ENCODE data around the gene FAM174C.

Gene FAM174C

DNA sequence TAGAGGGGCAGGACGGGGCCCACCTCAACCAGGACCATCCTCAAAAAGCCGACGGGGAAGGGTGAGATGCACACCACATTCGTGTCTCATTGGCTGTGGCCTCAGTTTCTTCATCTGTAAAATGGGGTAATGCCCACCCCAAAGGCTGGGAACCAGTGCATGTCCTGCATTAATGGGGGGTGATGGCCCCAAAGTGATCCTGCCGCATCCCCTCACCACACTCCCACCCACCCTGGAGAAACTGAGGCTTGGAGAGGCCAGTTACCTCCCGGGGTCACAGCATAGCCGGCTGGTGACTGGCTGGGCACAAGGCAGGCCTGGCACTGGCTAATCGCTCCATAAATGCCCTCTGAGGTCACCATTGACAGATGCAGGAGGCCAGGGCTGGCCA lies 27.6 kb upstream of the FAM174C start:
- ChIA-PET CTCF (interaction anchor here (4.7 kb wide), 1 partner anchor 19 kb away, joined by 149 read pairs; the partner anchor contains the start of gene CIRBP), POLR2A (interaction anchor here (10.1 kb wide), 1 partner anchor 19 kb away, joined by 375 read pairs; the partner anchor contains the start of gene CIRBP)
- no peak for DNase-seq (ENCODE audit: extremely low spot score)
- TF ChIP-seq CTBP1 (IDR thresholded peaks at IDR 0.05; ENCODE audit: borderline replicate concordance) = no peak
- no peak for TF ChIP-seq LEF1 (IDR thresholded peaks at IDR 0.05; ENCODE audit: borderline replicate concordance)
- TF ChIP-seq SUZ12 (IDR thresholded peaks at IDR 0.05) = no peak
- no peak for TF ChIP-seq FOXM1 (IDR thresholded peaks at IDR 0.05; ENCODE audit: borderline replicate concordance)
- no peak for TF ChIP-seq BHLHE40 (IDR thresholded peaks at IDR 0.05; ENCODE audit: borderline replicate concordance)
- TF ChIP-seq, protein P1, sequence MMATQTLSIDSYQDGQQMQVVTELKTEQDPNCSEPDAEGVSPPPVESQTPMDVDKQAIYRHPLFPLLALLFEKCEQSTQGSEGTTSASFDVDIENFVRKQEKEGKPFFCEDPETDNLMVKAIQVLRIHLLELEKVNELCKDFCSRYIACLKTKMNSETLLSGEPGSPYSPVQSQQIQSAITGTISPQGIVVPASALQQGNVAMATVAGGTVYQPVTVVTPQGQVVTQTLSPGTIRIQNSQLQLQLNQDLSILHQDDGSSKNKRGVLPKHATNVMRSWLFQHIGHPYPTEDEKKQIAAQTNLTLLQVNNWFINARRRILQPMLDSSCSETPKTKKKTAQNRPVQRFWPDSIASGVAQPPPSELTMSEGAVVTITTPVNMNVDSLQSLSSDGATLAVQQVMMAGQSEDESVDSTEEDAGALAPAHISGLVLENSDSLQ (IDR thresholded peaks at IDR 0.05) = no peak
- TF ChIP-seq ELF4 (IDR thresholded peaks at IDR 0.05) = no peak
- no peak for TF ChIP-seq L3MBTL2 (conservative IDR thresholded peaks at IDR 0.05)
- no peak for TF ChIP-seq ZNF384 (IDR thresholded peaks at IDR 0.05)
- no peak for TF ChIP-seq FOXA1 (IDR thresholded peaks at IDR 0.05)
- no peak for TF ChIP-seq NFRKB (IDR thresholded peaks at IDR 0.05)
- TF ChIP-seq HDGF (IDR thresholded peaks at IDR 0.05; ENCODE audit: borderline replicate concordance) = no peak

DNA sequence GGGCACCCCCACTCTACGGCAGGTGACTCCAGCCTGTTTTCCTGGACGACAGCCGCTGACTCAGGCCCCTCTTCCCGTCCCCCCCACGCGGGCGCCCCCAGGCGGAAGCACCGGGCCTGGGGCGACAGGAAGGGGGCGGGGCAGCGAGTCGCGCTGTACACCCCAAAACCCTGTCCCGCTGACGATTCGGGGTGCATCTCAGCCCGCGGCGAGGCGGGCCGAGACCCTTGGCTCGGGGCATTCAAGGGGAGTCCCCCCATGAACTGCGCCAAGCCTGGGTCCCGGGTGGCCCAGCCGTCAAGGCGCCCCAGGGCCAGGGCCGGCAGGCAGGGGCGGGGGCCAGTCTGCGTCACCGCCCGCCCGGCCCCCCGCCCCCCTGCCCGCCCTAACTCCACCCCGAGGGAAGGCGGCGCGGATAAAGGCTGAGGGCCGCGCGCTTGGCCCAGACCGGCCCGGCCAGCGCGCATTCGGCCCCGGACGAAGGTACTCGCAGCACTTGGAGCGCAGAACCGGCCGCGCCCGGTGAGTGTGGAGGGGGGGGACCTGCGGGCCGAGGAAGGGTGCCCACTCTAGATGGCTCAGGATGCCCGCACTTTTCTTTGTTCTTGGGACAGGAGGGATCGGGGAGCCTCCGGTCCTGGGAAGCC lies 27.1 kb upstream of the FAM174C start, which contains the start of gene MIDN:
TSS of gene MIDN (plus strand) at position 445 of the 647 bp plus-strand sequence. CDS start 1,714 bp downstream, outside the sequence.
- TF ChIP-seq SUZ12 (IDR thresholded peaks at IDR 0.05) = no peak
- TF ChIP-seq SP1 (IDR thresholded peaks at IDR 0.05) = no peak
- TF ChIP-seq TARDBP (IDR thresholded peaks at IDR 0.05) = no peak
- no peak for TF ChIP-seq FOXA1 (IDR thresholded peaks at IDR 0.05)
- no peak for TF ChIP-seq FOXK2 (IDR thresholded peaks at IDR 0.05)
- TF ChIP-seq L3MBTL2 (conservative IDR thresholded peaks at IDR 0.05) = no peak
- no peak for TF ChIP-seq ARNT (IDR thresholded peaks at IDR 0.05)
- TF ChIP-seq FOXM1 (IDR thresholded peaks at IDR 0.05; ENCODE audit: borderline replicate concordance) = no peak
- no peak for TF ChIP-seq LEF1 (IDR thresholded peaks at IDR 0.05; ENCODE audit: borderline replicate concordance)
- no peak for TF ChIP-seq ELF4 (IDR thresholded peaks at IDR 0.05)
- no peak for TF ChIP-seq BHLHE40 (IDR thresholded peaks at IDR 0.05; ENCODE audit: borderline replicate concordance)
- no peak for TF ChIP-seq NFRKB (IDR thresholded peaks at IDR 0.05)
- no peak for TF ChIP-seq ZNF384 (IDR thresholded peaks at IDR 0.05)
- TF ChIP-seq HDGF (IDR thresholded peaks at IDR 0.05; ENCODE audit: borderline replicate concordance) = no peak
- ChIA-PET POLR2A (interaction anchor here (0.6 to 1.0 kb wide), 3 partner anchors 15 to 21 kb away, joined by 3 to 23 read pairs (median 3); partner anchors contain the start of gene CIRBP), CTCF (interaction anchor here (1.0 kb wide), 1 partner anchor 18 kb away, joined by 5 read pairs; no protein-coding TSS in a partner anchor)
- peak; percentile 49 for DNase-seq (ENCODE audit: extremely low spot score)

DNA sequence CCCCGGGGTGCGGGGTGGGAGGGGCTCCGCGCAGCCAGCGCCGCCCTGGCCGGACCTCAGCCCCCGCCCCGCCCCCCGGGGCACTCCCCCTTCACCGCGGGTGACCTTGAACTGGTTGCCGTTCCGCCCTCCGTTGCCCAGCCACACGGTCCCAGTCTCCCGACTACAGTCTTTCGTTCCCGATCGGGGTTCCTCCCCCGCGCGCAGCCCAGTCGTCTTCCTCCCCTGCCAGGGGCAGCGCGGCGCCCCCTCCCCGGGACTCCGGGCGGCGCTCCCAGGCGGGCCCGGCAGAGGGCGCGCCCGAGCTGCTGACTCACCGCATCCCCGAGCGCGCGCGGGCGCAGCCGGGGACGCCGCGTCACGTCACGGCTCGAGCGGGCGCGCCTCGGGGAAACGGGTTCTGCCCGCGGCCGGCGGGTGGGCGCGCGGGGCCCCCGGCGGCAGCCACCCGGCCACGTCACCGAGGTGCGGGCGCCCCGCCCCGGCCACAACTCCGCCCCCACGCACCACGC lies 26.5 kb upstream of the FAM174C start:
- TF ChIP-seq FOXM1 (IDR thresholded peaks at IDR 0.05; ENCODE audit: borderline replicate concordance) (peak; percentile 68), CTBP1 (IDR thresholded peaks at IDR 0.05; ENCODE audit: borderline replicate concordance) (no peak)
- POLR2A ChIA-PET = interaction anchor here (0.6 to 1.0 kb wide), 3 partner anchors 15 to 20 kb away, joined by 3 to 23 read pairs (median 3); partner anchors contain the start of gene CIRBP
- CTCF ChIA-PET = interaction anchor here (1.0 kb wide), 1 partner anchor 18 kb away, joined by 5 read pairs; no protein-coding TSS in a partner anchor
- DNase-seq (ENCODE audit: extremely low spot score) = peak; percentile 65

DNA sequence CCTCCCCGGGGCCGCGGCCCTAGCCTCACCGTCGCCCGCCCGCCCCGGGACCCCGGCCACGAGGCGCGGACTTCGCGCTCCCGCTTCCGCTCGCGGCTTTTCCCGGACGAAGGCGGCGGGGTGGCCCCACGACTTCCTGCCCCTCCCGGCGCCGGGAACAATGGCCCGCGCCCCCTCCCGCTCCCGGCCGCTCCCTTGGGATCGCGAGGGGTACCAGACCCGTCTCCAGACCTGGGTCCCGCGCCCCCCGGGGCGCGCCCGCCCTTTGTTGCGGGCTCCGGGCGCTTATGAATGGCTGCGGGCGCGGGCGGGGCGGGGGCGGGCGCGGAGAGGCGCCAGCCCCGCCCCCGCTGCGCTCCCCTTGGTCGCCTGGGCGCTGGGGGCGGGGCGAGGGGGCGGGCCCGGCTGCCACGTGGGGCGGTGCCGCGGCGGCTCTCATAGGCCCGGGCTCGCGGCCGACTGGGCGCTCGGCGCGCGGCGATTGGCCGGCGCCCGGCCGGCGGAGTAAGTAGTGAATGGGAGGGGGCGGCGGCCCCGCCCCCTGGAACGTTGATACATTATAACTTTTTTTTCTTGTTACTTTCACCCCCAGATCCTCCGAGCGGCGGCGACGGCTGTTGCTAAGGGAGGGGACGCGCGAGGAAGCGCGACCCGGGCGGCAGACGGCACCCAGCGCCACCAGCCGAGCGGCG lies 25.9 kb upstream of the FAM174C start:
- POLR2A ChIA-PET = interaction anchor here (1.0 kb wide), 2 partner anchors 16 to 20 kb away, joined by 3 to 23 read pairs (median 12); partner anchors contain the start of gene CIRBP
- DNase-seq (ENCODE audit: extremely low spot score) = peak; percentile 88
- TF ChIP-seq HDGF (IDR thresholded peaks at IDR 0.05; ENCODE audit: borderline replicate concordance) (no peak), L3MBTL2 (conservative IDR thresholded peaks at IDR 0.05) (peak; percentile 75)
- CTCF ChIA-PET = interaction anchor here (1.0 kb wide), 1 partner anchor 17 kb away, joined by 5 read pairs; no protein-coding TSS in a partner anchor

DNA sequence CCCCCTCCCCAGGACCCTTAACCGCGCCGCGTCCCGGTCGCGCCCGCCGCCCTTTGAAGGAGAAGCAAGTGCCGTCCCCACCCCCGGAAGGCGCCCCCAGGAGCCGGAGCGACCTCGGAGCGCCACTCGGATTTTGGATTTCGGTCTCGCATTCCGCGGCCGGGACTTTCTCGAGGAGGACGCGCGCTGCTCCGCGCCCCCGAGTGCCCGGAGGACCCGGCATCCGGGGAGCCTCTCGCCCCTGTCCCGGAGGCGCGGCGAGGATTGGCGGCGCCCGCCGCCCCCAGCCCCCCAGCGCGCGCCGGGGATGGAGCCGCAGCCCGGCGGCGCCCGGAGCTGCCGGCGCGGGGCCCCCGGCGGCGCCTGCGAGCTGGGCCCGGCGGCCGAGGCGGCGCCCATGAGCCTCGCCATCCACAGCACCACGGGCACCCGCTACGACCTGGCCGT lies 25.3 kb upstream of the FAM174C start:
- DNase-seq (ENCODE audit: extremely low spot score) = no peak
- ChIA-PET POLR2A (interaction anchor here (1.0 kb wide), 2 partner anchors 16 to 19 kb away, joined by 3 to 12 read pairs; partner anchors contain the start of gene CIRBP), CTCF (no interaction called here)
- TF ChIP-seq ZNF384 (IDR thresholded peaks at IDR 0.05) (no peak), SP1 (IDR thresholded peaks at IDR 0.05) (no peak), L3MBTL2 (conservative IDR thresholded peaks at IDR 0.05) (no peak), CTBP1 (IDR thresholded peaks at IDR 0.05; ENCODE audit: borderline replicate concordance) (no peak), TARDBP (IDR thresholded peaks at IDR 0.05) (no peak), FOXA1 (IDR thresholded peaks at IDR 0.05) (no peak), NFRKB (IDR thresholded peaks at IDR 0.05) (no peak), FOXK2 (IDR thresholded peaks at IDR 0.05) (no peak), HDGF (IDR thresholded peaks at IDR 0.05; ENCODE audit: borderline replicate concordance) (no peak), SUZ12 (IDR thresholded peaks at IDR 0.05) (no peak), FOXM1 (IDR thresholded peaks at IDR 0.05; ENCODE audit: borderline replicate concordance) (no peak), LEF1 (IDR thresholded peaks at IDR 0.05; ENCODE audit: borderline replicate concordance) (no peak), ELF4 (IDR thresholded peaks at IDR 0.05) (no peak), ARNT (IDR thresholded peaks at IDR 0.05) (no peak), BHLHE40 (IDR thresholded peaks at IDR 0.05; ENCODE audit: borderline replicate concordance) (no peak)
- TF ChIP-seq, protein P1 (IDR thresholded peaks at IDR 0.05) = no peak
